IPS-18a (cell line): ENCODE data around the gene FAT1.
"Not testable (repeated sequence)": the region's sequence is repeated elsewhere in the genome, so short reads cannot be mapped to it uniquely, and the experiment has no call there.

Experiments used
- H3K27ac ChIP-seq: one replicate; pipeline ENCODE4 v1.5.1; 2013; ENCODE audit warnings: low read length
- H3K27me3 ChIP-seq: one replicate; pipeline ENCODE4 v1.6.1; 2013; ENCODE audit warnings: mild to moderate bottlenecking, low read length; ENCODE audit not compliant: control insufficient read depth, insufficient read depth
- H3K36me3 ChIP-seq: one replicate; pipeline ENCODE4 v1.6.1; 2013; ENCODE audit warnings: low read depth, low read length; ENCODE audit not compliant: control insufficient read depth
- H3K4me1 ChIP-seq: one replicate; pipeline ENCODE4 v1.6.1; 2013; ENCODE audit warnings: low read depth, low read length; ENCODE audit not compliant: control insufficient read depth
- H3K4me3 ChIP-seq: one replicate; pipeline ENCODE4 v1.5.1; 2013; ENCODE audit warnings: low read length
- H3K9ac ChIP-seq: one replicate; pipeline ENCODE4 v1.6.1; 2013; ENCODE audit warnings: mild to moderate bottlenecking, low read length, moderate library complexity
- H3K9me3 ChIP-seq: one replicate; pipeline ENCODE4 v1.6.1; 2013; ENCODE audit warnings: low read depth, low read length; ENCODE audit not compliant: control insufficient read depth

FAT1 gene

DNA sequence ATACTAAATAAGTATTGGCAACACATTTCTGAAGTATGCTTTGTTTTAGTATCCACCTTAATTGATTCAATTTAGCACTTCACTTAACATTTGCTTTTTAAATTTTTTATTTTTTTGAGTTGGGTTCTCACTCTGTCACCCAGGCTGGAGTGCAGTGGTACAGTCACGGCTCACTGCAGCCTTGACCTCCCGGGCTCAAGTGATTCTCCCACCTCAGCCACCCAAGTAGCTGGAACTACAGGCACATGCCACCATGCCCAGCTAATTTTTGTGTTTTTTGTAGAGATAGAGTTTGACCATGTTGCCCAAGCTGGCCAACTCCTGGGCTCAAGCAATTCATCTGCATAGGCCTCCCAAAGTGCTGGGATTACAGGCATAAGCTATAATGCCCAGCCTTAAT lies 38.3 kb upstream of the FAT1 start:
- not testable (repeated sequence) for H3K9ac ChIP-seq, H3K27ac ChIP-seq, H3K27me3 ChIP-seq, H3K4me1 ChIP-seq, H3K36me3 ChIP-seq, H3K9me3 ChIP-seq, H3K4me3 ChIP-seq

DNA sequence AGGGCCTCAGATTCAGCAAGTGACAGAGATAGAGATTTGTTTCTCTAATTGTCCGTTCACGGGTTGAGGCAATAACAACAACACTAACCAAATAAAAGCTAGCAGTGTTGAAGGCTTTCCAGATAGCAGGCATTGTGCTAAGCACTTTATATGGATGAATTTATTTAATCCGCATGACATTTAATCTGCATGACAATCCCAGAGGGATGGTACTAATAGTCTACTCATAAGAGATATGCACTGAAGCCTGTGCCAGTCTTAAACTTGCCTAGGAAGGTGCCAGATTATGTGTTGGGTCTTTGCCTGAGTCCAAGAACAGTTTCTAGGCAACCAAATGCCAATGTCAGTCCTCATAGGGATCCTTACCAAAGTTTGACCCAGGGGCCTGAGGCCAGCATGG lies 37.7 kb upstream of the FAT1 start:
- Histone ChIP-seq H3K9ac (no peak overlapping the region), H3K4me1 (no peaks in the 10 kb centered on the region), H3K4me3 (no peak overlapping the region), H3K36me3 (no peaks in the 10 kb centered on the region), H3K27me3 (no peaks in the 10 kb centered on the region), H3K27ac (no peak overlapping the region), H3K9me3 (no peaks in the 10 kb centered on the region)

DNA sequence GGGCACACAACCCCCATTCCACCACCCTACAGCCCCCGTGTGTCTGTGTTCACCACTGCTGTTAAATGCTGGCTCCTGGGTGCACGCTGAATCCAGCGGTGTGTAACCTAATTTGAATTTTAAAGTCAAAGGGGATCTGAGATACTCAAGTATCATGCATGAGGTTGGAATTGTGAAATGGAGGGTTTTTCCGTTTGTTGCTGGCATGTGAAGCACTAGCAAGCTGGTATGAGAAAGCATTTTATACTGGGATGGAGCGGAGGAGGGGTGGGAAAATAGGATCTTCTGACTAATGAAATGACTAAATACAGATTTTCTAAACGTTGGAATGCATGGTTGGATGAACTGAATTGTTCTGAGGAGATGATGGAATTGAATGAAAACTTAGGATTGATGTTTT lies 36.9 kb upstream of the FAT1 start:
- Histone ChIP-seq H3K9ac (no peak overlapping the region), H3K4me1 (no peaks in the 10 kb centered on the region), H3K4me3 (no peak overlapping the region), H3K36me3 (no peaks in the 10 kb centered on the region), H3K9me3 (no peaks in the 10 kb centered on the region), H3K27me3 (no peaks in the 10 kb centered on the region), H3K27ac (no peak overlapping the region)

- no peaks in the 10 kb centered on the region for H3K36me3 ChIP-seq
- no peaks in the 10 kb centered on the region for H3K4me1 ChIP-seq
- no peak overlapping the region for H3K4me3 ChIP-seq
- H3K9me3 ChIP-seq, result no peaks in the 10 kb centered on the region
- no peaks in the 10 kb centered on the region for H3K27me3 ChIP-seq
- H3K9ac ChIP-seq, result no peak overlapping the region
- no peak overlapping the region for H3K27ac ChIP-seq
These were observed 36.3 kb upstream of the FAT1 start for GRCh38 chr4:186759990-186760389.

- Histone ChIP-seq H3K27me3 (no peaks in the 10 kb centered on the region), H3K27ac (no peak overlapping the region), H3K4me1 (no peaks in the 10 kb centered on the region), H3K36me3 (no peaks in the 10 kb centered on the region), H3K4me3 (no peak overlapping the region), H3K9me3 (no peaks in the 10 kb centered on the region), H3K9ac (no peak overlapping the region)
These were observed 35.5 kb upstream of the FAT1 start for GRCh38 chr4:186758929-186759682.

GRCh38 chr4:186757696-186758355 lies 34.2 kb upstream of the FAT1 start:
- H3K4me1 ChIP-seq, result no peaks in the 10 kb centered on the region
- H3K9me3 ChIP-seq, result no peaks in the 10 kb centered on the region
- no peak overlapping the region for H3K4me3 ChIP-seq
- H3K9ac ChIP-seq, result no peak overlapping the region
- H3K27me3 ChIP-seq, result no peaks in the 10 kb centered on the region
- H3K36me3 ChIP-seq, result no peaks in the 10 kb centered on the region
- H3K27ac ChIP-seq, result no peak overlapping the region

GRCh38 chr4:186756550-186756949 lies 32.9 kb upstream of the FAT1 start:
- not testable (repeated sequence) for H3K27ac ChIP-seq, H3K4me3 ChIP-seq, H3K9me3 ChIP-seq, H3K9ac ChIP-seq, H3K36me3 ChIP-seq, H3K4me1 ChIP-seq, H3K27me3 ChIP-seq

DNA sequence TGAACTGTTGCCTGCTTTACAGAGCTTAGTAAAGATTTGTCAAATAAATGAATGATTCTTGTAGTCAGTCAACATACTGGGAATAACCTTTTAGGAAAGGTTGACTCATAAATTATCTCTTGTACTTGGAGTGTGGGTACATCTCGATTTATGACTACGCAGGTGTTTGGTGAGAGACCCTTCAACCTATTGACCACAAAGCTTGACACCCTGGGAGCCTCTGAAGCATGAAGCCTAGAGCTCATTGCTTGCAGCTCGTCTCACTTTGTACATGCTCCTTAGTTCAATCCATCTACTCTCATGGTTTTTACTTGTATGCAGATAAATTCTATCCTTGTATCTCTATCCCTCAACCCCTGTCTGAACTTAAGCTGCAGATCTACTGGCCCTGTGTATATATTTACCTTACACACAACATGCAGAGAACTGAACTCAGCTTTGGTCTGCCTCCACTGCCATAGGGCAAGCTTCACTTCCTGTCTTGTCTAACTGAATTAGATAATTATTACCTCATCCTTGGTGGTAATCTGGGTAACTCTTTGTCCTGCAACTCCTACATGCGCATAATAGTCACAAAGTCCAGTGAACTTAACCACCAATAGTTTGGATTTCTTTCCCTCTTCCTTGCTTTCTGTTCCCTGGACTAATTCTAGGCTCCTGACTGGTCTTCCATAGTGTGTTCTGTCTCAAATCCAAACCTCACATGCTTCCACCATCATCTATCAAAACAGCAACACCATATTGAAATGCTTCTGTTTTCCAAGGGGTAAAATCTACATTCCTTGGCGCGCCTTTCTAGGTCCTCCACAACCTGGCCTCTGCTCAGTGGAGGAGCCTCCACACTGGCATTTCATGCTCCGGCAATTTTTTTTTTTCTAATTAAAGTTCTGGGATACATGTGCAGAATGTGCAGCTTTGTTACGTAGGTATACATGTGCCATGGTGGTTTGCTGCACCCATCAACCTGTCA lies 32.2 kb upstream of the FAT1 start:
- Histone ChIP-seq H3K27me3 (no peaks in the 10 kb centered on the region), H3K4me1 (no peaks in the 10 kb centered on the region), H3K9me3 (no peaks in the 10 kb centered on the region), H3K9ac (no peak overlapping the region), H3K27ac (no peak overlapping the region), H3K4me3 (no peak overlapping the region), H3K36me3 (no peaks in the 10 kb centered on the region)

DNA sequence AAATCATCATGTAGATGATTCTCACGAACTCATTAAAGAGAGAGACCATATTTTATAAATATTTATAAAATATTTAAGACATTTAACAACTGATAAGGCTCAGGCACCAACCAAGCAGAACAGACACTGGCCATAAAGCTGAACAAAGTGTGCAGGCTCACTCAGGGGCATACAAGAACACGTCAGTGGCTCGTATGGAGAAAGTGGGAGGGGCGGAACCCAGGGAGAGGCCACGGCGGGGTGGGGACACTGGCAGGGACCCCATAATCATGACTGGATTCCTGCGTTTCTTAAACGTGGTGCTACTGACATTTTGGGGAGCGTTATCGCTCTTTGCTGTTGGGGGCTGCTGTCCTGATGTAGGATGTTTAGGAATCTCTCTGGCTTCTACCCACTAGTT lies 31.3 kb upstream of the FAT1 start:
- Histone ChIP-seq H3K4me1 (no peaks in the 10 kb centered on the region), H3K27ac (no peak overlapping the region), H3K9ac (no peak overlapping the region)

GRCh38 chr4:186752325-186752724 lies 28.7 kb upstream of the FAT1 start:
- H3K9me3 ChIP-seq, result no peaks in the 10 kb centered on the region
- no peak overlapping the region for H3K9ac ChIP-seq

More for the DNA sequence above, 31.3 kb upstream of the FAT1 start:
- Histone ChIP-seq H3K27me3 (no peaks in the 10 kb centered on the region), H3K36me3 (no peaks in the 10 kb centered on the region), H3K4me3 (no peak overlapping the region), H3K9me3 (no peaks in the 10 kb centered on the region)

DNA sequence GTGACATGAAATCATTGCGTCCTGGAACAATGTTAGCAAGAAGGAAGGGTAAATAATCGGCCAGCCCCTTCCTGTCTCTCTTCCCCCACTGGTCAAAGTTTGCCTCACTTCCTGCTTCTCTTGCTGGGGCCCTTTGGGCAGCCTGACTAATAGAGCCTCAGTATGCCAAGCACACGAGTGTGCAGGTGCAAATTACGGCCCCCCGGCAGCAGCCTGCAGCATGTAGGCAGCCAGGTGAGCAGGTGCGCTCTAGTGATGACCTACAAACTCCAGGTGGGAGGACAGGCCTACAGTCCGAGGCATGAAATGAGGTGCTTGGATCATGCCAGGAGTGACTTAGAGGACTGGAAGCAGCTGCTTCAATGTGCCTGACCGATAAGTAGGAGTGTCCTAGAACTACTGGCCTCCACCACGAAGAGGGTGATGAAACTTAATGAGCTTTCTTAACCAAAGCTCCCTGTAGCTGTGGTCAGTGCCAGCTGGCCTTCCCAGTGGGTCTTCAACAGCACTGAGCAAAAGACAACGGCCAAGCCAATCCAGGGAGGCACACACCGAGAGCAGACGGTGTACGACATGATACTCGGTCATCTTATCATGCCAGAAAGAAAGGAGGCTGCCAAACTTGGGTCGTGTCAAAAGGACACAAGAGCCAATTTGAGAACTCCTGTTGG lies 26.1 kb upstream of the FAT1 start:
- Histone ChIP-seq H3K4me1 (no peaks in the 10 kb centered on the region), H3K4me3 (no peak overlapping the region), H3K27ac (no peak overlapping the region), H3K27me3 (no peaks in the 10 kb centered on the region), H3K36me3 (no peaks in the 10 kb centered on the region), H3K9me3 (no peaks in the 10 kb centered on the region), H3K9ac (no peak overlapping the region)

More at GRCh38 chr4:186752325-186752724, 28.7 kb upstream of the FAT1 start:
- Histone ChIP-seq H3K27ac (no peak overlapping the region), H3K27me3 (no peaks in the 10 kb centered on the region), H3K4me1 (no peaks in the 10 kb centered on the region), H3K36me3 (no peaks in the 10 kb centered on the region), H3K4me3 (no peak overlapping the region)
